GM23248 (cell line): ENCODE data around the gene CORIN. TPM values are rescaled to one million over a fixed set of nuclear protein-coding genes. Genes with fewer than 3 reads are reported as not detected.

Source experiments
- DNase-seq: peaks from one replicate; pipeline ENCODE4 v3.0.0-alpha.2; 2015
- H2AFZ ChIP-seq: fragments of 200-600 bp; sonication (generic); 2 replicates; pipeline ENCODE4 v1.6.1; 2016; ENCODE audit warnings: antibody characterized with exemption
- H3F3A ChIP-seq: fragments of 200-600 bp; sonication (generic); 2 replicates; pipeline ENCODE4 v1.6.1; 2016; ENCODE audit warnings: mild to moderate bottlenecking, antibody characterized with exemption, mixed run types; ENCODE audit not compliant: insufficient read depth
- H3K27ac ChIP-seq: fragments of 200-600 bp; sonication (generic); 2 replicates; pipeline ENCODE4 v1.5.1; 2016; ENCODE audit warnings: mild to moderate bottlenecking
- H3K27me3 ChIP-seq: fragments of 200-600 bp; sonication (generic); replicated peaks from 2 replicates; pipeline ENCODE4 v1.6.1; 2016; ENCODE audit warnings: mild to moderate bottlenecking; ENCODE audit not compliant: insufficient read depth
- H3K36me3 ChIP-seq: fragments of 200-600 bp; sonication (generic); 2 replicates; pipeline ENCODE4 v1.6.1; 2016; ENCODE audit warnings: low read depth, mild to moderate bottlenecking
- H3K4me1 ChIP-seq: fragments of 200-600 bp; sonication (generic); 2 replicates; pipeline ENCODE4 v1.6.1; 2016; ENCODE audit warnings: mild to moderate bottlenecking; ENCODE audit not compliant: insufficient read depth
- H3K4me2 ChIP-seq: fragments of 200-600 bp; sonication (generic); one replicate; pipeline ENCODE4 v1.6.1; 2016; ENCODE audit warnings: mild to moderate bottlenecking; ENCODE audit not compliant: unreplicated experiment
- H3K4me3 ChIP-seq: fragments of 200-600 bp; sonication (generic); 2 replicates; pipeline ENCODE4 v1.5.1; 2016; ENCODE audit warnings: mild to moderate bottlenecking
- H3K79me2 ChIP-seq: fragments of 200-600 bp; sonication (generic); 2 replicates; pipeline ENCODE4 v1.6.1; 2016; ENCODE audit warnings: mild to moderate bottlenecking; ENCODE audit not compliant: insufficient read depth
- H3K9ac ChIP-seq: fragments of 200-600 bp; sonication (generic); 2 replicates; pipeline ENCODE4 v1.6.1; 2016; ENCODE audit warnings: mild to moderate bottlenecking
- H3K9me2 ChIP-seq: fragments of 200-600 bp; sonication (generic); 2 replicates; pipeline ENCODE4 v1.6.1; 2016; ENCODE audit warnings: mixed run types, mild to moderate bottlenecking, moderate library complexity; ENCODE audit not compliant: insufficient read depth
- H3K9me3 ChIP-seq: fragments of 200-600 bp; sonication (generic); one replicate; pipeline ENCODE4 v1.6.1; 2017; ENCODE audit warnings: low read depth
- H4K20me1 ChIP-seq: fragments of 200-600 bp; sonication (generic); 2 replicates; pipeline ENCODE4 v1.6.0; 2016; ENCODE audit not compliant: insufficient read depth
- EZH2 ChIP-seq: fragments of 200-600 bp; sonication (generic); IDR thresholded peaks from 2 replicates; pipeline ENCODE4 v1.6.1; 2018; ENCODE audit warnings: antibody characterized with exemption, mild to moderate bottlenecking; ENCODE audit not compliant: insufficient read depth, poor library complexity, severe bottlenecking
- EZH2phosphoT487 ChIP-seq: fragments of 200-600 bp; sonication (generic); IDR thresholded peaks from 2 replicates; pipeline ENCODE4 v1.6.1; 2018; ENCODE audit warnings: antibody characterized with exemption, moderate library complexity, mild to moderate bottlenecking, low read depth; ENCODE audit not compliant: insufficient read depth
- WGBS, 2 experiments: methylation state at CpG; one replicate each; pipeline ENCODE4 v1.1.6; 2015 to 2017; ENCODE audit warnings: low lambda C conversion rate in 2 of 2, low coverage in 1 of 2; ENCODE audit errors: missing lambda C conversion rate in 2 of 2; 5-methylcytosine and 5-hydroxymethylcytosine counted together
- in situ Hi-C: fragments of 300-500 bp; cut with MboI; formaldehyde crosslinking; loops from 2 replicates; pipeline ENCODE4 v1.15.0; 2020
- polyA plus RNA-seq: library from polyadenylated mRNA; unstranded; fragments of >200 nt; fragmentation: Nextera tagmentation; extraction: Ambion mirVana; gene quantifications from 2 replicates; pipeline ENCODE4 v1.2.1, GENCODE V29; 2016
- total RNA-seq: library from RNA; depleted of rRNA; stranded (reverse); fragments of >200 nt; shearing (Covaris generic); gene quantifications from 2 replicates; pipeline ENCODE4 v1.2.3, GENCODE V29; 2014

Gene CORIN
- total and polyA plus RNA-seq, 2 experiments from 2014 or later: 0.70 to 0.86 TPM

DNA sequence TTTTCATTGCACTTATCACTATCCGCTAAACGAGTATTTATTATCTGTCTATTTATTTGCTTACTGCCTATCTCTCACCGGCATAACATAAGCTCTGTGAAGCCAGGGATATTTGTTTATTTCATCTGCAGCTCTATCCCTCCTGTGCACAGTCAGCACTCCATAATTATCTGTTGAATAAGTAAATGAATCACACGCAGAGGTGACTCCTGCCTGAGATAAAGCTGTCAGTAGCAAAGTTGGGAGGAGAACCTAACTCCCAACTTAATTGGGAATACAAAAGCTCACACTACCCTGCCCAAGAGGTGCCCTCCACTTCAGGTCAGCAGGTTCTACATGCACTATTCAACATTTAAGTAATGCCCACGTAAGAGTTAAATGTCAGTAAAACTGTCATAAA, 85.7 kb downstream of the CORIN start:
- no peak for DNase-seq
- Histone ChIP-seq H3K9ac (no peak overlapping the region), H3K9me2 (no peaks in the 10 kb centered on the region), H3K4me1 (no peaks in the 10 kb centered on the region), H3K4me3 (no peak overlapping the region), H2AFZ (no peak overlapping the region), H3K36me3 (no peaks in the 10 kb centered on the region), H3K79me2 (no peaks in the 10 kb centered on the region), H4K20me1 (no peaks in the 10 kb centered on the region), H3K27ac (no peak overlapping the region), H3K4me2 (no peak overlapping the region), H3F3A (no peaks in the 10 kb centered on the region), H3K9me3 (no peaks in the 10 kb centered on the region), H3K27me3 (no peaks in the 10 kb centered on the region)
- 64 to 68% methylated on average over 5 of the region's 5 CpGs for WGBS, 2 experiments
- TF ChIP-seq EZH2: no peak
- no peak for TF ChIP-seq EZH2phosphoT487
- in situ Hi-C loops: no loop called here

DNA sequence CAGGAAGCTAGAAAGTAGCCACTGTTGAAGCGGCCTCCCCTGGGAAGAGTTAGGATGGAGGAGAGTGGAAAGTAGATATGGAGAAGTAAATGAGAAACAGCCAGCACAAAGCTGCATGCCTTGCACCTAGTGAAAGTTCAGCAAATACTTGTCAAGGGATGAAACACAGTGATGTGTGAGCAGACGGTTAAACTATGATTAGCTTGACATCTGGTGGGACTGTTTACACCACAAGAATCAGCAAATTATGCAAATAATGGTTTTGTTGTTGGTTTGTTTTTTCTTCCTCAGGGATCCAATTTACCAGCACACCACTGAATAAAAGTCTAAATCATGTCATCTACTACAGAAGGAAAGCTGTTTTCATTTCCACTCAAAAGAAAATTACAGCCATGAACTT, 87.1 kb downstream of the CORIN start:
- Histone ChIP-seq H4K20me1 (no peaks in the 10 kb centered on the region), H3K4me2 (no peak overlapping the region), H3K4me1 (no peaks in the 10 kb centered on the region), H2AFZ (no peak overlapping the region), H3K9me2 (no peaks in the 10 kb centered on the region), H3K36me3 (no peaks in the 10 kb centered on the region), H3K9me3 (no peaks in the 10 kb centered on the region), H3K27ac (no peak overlapping the region), H3K27me3 (no peaks in the 10 kb centered on the region), H3F3A (no peaks in the 10 kb centered on the region), H3K79me2 (no peaks in the 10 kb centered on the region), H3K9ac (no peak overlapping the region), H3K4me3 (no peak overlapping the region)
- 51 to 59% methylated on average over 2 of the region's 2 CpGs for WGBS, 2 experiments
- in situ Hi-C loops: no loop called here
- DNase-seq: no peak
- TF ChIP-seq EZH2 (no peak), EZH2phosphoT487 (no peak)

DNA sequence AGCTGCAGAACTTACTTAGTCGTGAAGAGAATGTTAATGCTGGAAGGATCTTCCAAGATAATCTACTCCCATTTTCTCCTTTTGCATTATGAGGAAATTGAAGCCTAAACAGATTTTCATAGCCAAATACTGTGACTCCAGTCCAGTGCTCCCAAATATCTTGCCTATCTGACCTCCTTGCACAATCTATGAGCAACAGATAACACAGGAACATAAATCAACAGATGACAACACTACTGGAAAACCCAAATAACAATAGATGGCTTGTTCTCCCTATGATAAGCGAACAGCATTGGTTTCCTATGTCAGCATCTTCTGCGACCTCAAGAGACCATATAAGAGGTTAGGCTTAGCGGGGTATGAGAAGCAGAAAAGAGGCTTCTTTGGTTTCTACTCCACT, 88.0 kb downstream of the CORIN start:
- in situ Hi-C loops: no loop called here
- no peak overlapping the region for H2AFZ ChIP-seq
- no peak for DNase-seq
- no peaks in the 10 kb centered on the region for H3K9me2 ChIP-seq
- no peaks in the 10 kb centered on the region for H3K4me1 ChIP-seq
- H4K20me1 ChIP-seq: no peaks in the 10 kb centered on the region
- no peak overlapping the region for H3K4me2 ChIP-seq
- H3F3A ChIP-seq: no peaks in the 10 kb centered on the region
- H3K27ac ChIP-seq: no peak overlapping the region
- 56 to 58% methylated on average over 4 of the region's 4 CpGs for WGBS, 2 experiments
- no peaks in the 10 kb centered on the region for H3K36me3 ChIP-seq
- no peaks in the 10 kb centered on the region for H3K27me3 ChIP-seq
- H3K9me3 ChIP-seq: no peaks in the 10 kb centered on the region
- TF ChIP-seq EZH2 (no peak), EZH2phosphoT487 (no peak)
- H3K79me2 ChIP-seq: no peaks in the 10 kb centered on the region
- H3K9ac ChIP-seq: no peak overlapping the region
- H3K4me3 ChIP-seq: no peak overlapping the region

DNA sequence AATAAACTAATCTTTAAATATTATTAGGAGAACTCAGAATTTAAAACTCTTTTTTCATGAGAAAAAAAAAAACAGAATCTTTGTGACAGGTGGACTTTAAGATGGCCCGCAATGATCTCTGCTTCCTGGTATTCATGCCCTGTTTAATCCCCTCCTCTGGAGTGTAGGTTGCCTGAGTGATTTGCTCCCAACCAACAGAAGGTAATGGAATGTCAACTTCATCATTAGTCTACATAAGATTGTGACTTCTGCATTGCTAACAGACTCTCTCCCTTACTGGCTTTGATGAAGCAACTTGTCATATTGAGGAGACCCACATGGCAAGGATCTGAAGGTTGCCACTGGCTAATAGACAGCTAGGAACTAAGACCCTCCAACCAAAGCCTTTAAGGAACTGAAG, 88.8 kb downstream of the CORIN start:
- TF ChIP-seq EZH2phosphoT487: no peak
- TF ChIP-seq EZH2: no peak
- H3K9ac ChIP-seq: no peak overlapping the region

More for the DNA sequence above, 88.8 kb downstream of the CORIN start:
- H3K9me3 ChIP-seq: no peaks in the 10 kb centered on the region
- 70 to 81% methylated on average over 1 of the region's 1 CpG for WGBS, 2 experiments
- no peak overlapping the region for H3K4me2 ChIP-seq
- no peaks in the 10 kb centered on the region for H3K9me2 ChIP-seq
- no peak overlapping the region for H2AFZ ChIP-seq
- H3K4me1 ChIP-seq: no peaks in the 10 kb centered on the region
- H3K36me3 ChIP-seq: no peaks in the 10 kb centered on the region
- H3K4me3 ChIP-seq: no peak overlapping the region
- in situ Hi-C loops: no loop called here
- H3F3A ChIP-seq: no peaks in the 10 kb centered on the region
- H3K27ac ChIP-seq: no peak overlapping the region
- no peaks in the 10 kb centered on the region for H4K20me1 ChIP-seq
- DNase-seq: no peak
- no peaks in the 10 kb centered on the region for H3K79me2 ChIP-seq
- no peaks in the 10 kb centered on the region for H3K27me3 ChIP-seq
